GM19463 (cell line): ENCODE results near the gene CCDC85A.

Source experiments
- ATAC-seq: cut with Tn5 transposase; IDR thresholded peaks from one replicate; pipeline ENCODE4 v1.9.1; 2021; ENCODE audit warnings: mild to moderate bottlenecking, moderate library complexity; ENCODE audit not compliant: unreplicated experiment

Gene CCDC85A

GRCh38 chr2:56348392-56349210, 164.8 kb downstream of the CCDC85A start:
- ATAC-seq, result peak; percentile 42

- no peak for ATAC-seq
These were observed 174.0 kb downstream of the CCDC85A start for GRCh38 chr2:56357655-56358295.

GRCh38 chr2:56361844-56362243, 178.1 kb downstream of the CCDC85A start:
- no peak for ATAC-seq

- no peak for ATAC-seq
These were observed 181.1 kb downstream of the CCDC85A start for GRCh38 chr2:56364902-56365301.

GRCh38 chr2:56369316-56369715, 185.5 kb downstream of the CCDC85A start:
- no peak for ATAC-seq

GRCh38 chr2:56372071-56372656, 188.4 kb downstream of the CCDC85A start:
- no peak for ATAC-seq

- ATAC-seq, result no peak
These were observed 191.5 kb downstream of the CCDC85A start for GRCh38 chr2:56375251-56375650.

- ATAC-seq, result no peak
These were observed 193.2 kb downstream of the CCDC85A start for GRCh38 chr2:56376699-56377665.

- ATAC-seq, result no peak
These were observed 195.3 kb downstream of the CCDC85A start for GRCh38 chr2:56379066-56379465.

- ATAC-seq, result no peak
These were observed 197.1 kb downstream of the CCDC85A start for GRCh38 chr2:56380861-56381260.

- ATAC-seq, result no peak
These were observed 198.7 kb downstream of the CCDC85A start for GRCh38 chr2:56382466-56382865.

- ATAC-seq, result no peak
These were observed 202.9 kb downstream of the CCDC85A start for GRCh38 chr2:56386657-56387056.

GRCh38 chr2:56390644-56391043, 206.9 kb downstream of the CCDC85A start:
- ATAC-seq, result no peak

GRCh38 chr2:56410140-56410539, 226.3 kb downstream of the CCDC85A start:
- ATAC-seq, result no peak

GRCh38 chr2:56416500-56417176, 232.8 kb downstream of the CCDC85A start:
- no peak for ATAC-seq
